ENCODE data around the gene CABLES2.
A peak's percentile ranks its signal among the peaks of the same experiment; 100 is the strongest.

The CABLES2 gene

DNA sequence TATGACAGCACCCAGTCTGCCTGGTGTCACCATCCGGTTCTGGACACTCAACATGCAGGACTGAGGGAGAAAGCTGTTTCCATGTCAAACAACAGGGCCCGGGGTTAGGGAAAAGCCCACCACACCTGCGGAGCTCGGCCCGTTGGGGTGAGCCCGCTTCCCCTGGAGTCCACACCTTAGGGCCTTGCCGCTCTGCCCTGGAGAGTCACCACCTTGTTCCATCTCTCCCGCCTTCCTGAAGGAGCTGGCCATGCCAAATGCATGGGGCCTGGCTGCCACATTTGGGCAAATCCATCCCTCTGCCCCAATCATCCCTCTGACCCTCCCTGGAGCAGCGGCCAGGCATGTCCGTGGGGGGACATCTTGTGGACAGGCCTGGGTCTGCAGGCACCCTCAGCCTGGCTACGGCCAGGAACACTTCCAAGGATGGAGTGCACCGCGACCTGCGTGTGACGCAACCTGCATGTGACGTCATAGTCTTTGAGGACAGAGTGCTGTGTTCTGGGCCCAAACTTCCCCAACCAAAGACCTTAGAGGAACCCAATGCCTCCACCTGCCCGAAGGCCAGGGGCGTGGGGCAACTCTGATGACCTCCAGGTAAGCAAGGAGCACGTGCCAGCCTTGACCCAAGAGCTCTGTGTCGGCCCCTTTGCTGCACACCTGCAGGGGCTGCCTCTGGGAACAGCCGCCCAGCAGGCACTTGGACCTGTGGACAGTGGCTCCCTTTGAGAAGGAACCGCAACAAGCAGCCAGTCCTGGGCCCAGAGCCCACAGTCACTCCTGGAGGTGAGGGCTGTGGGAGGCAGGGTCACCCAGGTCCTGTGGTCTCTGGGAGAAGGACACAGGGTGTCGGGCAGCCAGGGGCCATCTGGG lies 1.7 kb downstream of the CABLES2 start:
- DNase-seq (ENCODE audit: low read depth, low spot score) = peak; percentile 73

DNA sequence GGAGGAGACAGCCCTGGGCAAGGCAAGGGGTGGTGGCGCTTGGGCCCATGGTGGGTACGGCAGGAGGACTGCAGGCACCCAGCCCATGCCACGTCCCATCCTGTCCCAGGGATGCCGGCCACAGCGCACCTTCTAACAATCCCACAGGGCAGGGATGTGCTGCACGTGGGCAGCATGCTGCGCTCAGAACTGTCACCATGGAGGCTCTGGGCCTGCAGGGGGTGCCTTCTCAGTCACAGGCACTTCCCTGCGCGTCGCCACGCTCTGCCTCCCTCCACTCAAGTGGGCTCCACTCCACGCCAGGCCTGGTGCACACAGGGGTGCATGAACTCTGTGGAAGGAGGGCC lies 2.4 kb downstream of the CABLES2 start:
- DNase-seq (ENCODE audit: low read depth, low spot score) = no peak

DNA sequence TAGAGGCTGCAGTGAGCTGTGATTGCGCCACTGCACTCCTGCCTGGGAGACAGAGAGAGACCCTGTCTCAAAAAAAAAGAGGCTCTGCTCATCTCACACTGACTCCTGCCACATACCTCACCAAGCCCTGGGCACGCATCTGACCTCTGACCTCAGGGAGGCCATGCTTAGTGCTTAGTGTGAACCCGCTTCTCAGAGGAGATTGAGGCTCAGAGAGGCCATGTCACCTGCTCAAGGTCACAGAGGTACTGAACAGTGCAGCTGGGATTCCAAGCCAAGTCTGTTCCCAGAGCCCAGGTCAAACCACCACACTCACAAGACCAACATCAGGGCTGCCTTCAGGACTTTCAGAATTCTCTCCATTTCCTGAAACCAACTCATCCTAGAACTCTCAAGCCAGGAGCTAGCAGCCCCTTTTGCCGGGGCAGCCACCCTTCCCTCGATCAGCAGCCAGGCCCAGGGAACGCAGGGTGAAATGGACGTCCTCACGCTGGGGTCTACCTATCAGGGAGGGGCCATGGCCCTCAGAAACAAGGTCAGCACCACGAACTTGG lies 2.9 kb downstream of the CABLES2 start:
- DNase-seq (ENCODE audit: low read depth, low spot score) = no peak

DNA sequence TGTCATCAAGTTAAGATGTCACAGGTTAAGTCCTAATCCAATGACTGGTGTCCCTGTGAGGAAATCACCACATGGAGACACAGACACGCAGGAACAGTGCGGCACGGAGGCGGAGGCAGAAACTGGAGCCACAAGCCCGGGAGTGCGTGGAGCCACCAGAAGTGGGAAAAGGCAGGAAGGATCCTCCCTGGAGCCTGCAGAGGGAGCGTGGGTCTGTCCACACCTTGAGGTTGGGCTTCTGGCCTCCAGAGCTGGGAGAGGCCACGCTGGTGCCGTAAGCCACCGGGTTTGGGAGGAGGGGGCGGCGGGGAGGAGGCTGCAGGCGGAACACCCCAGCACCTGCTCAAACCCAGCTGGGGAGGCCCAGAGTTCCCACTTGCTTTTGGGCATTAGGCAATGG lies 3.8 kb downstream of the CABLES2 start:
- no peak for DNase-seq (ENCODE audit: low read depth, low spot score)

DNA sequence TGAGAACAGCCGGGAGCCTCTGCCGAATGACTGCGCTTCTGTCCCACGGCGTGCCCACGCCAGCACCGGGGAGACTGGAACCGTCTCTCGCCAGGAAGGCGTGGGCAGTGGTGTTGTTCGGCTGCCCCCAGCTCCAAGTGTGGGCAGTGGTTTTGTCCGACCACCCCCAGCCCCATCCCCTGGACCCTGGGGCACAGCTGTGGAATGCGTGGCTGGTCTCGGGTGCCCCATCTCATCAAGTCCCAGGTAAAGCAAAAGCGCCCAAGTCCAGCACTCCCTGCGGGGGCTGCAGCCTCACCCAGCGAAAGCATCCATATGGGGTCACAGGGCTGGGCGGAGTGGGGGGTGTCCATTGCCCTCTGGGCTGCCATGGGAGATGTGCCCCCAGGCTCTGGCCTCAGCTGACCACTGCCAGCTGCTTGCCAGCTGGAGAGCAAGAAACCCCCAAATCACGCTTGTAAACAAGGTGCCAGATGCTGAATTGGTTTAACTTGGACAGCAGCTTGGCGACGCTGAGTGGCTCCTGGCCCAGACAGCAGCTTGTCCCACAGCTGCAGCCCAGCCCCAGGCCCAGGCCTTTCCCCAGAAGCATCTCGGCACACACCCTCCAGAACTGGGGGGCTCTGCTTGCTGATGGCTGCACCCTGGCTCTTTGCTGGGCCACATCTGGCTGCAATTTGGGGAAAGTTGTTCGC lies 4.5 kb downstream of the CABLES2 start:
- no peak for DNase-seq (ENCODE audit: low read depth, low spot score)

DNA sequence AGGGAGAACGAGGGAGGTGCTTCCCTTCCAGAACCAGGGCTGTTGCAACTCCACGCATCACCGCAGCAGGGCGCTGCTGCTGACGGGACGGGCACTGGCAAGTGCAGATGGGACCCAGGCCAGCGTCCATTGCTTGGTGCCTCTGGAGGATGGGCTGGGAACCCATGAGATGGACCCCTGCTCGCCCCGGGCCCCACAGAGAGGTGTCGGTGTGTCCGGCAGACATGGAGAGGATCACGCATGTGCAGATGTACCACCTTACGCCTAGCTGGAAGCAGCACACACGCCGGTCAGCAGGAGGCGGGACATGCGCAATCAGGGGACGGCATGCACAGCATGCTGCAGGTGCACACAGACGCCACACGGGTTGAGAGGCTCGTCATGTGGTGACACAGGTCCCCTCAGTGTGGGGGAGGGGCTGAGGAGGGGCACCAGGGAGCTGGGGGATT lies 5.7 kb downstream of the CABLES2 start:
- DNase-seq (ENCODE audit: low read depth, low spot score) = peak; percentile 66

DNA sequence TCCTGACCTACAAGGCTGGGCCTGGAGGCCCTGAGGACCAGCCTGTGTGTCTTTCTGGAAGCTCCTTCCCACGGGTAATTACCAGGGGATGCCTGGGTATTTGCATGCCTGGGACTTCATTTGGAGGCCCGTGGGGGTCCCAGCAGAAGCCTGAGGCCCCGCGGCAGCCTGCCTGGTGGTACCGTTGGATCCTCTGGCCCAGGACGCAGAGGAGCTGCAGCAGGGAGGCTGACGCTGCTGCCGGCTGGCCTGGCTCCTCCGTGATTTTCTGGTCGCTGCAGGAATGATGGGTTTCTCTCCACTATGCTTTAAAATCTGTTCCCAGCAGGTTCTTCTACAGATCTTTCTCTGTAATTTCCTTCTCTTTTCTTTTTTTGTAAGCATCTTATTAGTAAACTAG lies 6.5 kb downstream of the CABLES2 start:
- no peak for DNase-seq (ENCODE audit: low read depth, low spot score)

DNA sequence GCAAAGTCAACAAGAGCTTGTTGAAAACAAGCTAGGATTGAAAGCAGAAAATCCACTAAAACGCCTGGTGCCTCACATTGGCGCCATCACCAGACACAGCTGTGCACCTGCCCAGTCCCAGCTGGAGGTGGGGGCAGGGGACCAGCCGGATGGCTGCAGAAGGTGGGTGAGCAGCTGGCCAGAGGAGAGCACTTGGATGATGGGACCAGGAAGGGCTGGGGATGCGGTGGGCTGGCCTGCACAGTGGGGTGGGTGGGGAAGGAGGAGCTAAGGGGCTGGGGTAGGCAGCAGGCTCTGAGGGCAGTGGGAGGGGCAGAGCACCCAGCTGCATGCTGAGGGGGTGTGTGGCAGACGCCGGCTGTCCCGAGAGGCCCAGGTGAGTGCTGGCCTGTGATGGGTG lies 7.1 kb downstream of the CABLES2 start:
- DNase-seq (ENCODE audit: low read depth, low spot score) = no peak

DNA sequence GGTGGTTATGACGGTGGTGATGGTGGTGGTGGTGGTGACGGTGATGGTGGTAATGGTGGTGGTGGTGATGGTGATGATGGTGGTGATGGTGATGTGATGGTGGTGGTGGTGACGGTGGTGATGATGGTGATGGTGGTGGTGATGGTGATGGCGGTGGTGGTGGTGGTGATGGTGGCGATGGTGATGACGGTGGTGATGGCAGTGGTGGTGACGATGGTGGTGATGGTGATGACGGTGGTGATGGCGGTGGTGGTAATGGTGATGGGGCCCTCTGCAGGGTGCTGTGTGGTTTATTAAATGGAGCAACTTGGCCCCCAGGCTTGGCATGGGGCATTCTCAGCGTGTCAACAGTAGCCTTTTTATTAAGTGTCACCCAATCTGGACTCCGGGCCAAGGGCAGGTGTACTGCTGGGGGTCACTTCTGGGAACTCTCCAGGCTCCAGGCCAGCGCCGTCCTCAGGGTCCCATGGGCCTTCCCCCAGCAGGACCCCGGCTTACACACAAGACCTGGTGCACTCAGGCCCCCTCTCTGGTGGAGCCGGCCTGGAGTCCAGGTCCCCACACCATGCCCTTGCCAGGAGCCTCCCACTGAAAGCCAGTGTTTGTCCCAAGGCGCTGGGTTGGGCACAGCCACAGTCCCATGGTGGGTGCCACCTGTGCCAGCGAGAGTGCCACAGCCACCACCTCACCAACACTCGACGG lies 8.8 kb downstream of the CABLES2 start:
- no peak for DNase-seq (ENCODE audit: low read depth, low spot score)

DNA sequence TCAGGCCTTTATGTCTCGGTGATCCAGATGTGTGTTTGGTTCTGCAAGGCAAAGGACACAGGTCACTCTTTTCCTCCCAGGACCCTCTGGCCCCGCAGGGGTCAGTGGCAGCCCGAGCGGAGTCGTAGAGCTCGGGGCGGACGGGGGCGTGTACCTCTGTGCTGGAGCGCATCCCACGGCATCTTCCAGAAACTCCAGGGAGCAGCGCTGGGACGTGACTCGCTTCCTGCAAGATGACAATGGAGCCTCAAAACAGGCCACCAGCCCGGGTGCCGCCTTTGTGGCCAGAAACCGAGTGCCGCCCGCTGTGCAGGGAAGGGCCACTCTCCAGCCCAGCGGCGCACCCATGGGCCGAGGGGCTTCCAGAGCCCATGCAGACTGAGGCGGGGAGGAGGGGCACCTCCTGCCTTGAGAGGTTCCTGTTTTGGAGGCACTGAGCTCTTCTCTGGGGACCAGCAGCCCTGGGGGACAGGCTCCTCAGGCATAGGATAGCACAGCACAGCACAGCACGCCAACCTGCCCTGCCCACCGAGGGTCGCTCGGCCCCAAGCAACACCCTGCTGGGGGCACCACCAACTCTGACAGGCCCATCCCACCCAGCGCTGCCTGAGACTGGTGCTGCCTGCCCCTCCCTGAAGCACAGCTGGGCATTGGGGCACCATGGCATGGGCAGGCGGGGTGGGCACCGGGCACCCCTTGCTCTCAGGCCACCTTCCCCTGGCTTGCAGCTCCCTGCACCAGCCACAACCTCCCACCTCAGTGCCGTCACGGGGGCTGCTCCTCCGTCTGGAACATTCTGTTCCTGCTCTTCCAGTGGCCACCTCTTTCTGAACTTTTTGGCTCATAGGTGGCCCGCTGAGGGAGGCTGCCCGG lies 10.5 kb downstream of the CABLES2 start:
- no peak for DNase-seq (ENCODE audit: low read depth, low spot score)

DNA sequence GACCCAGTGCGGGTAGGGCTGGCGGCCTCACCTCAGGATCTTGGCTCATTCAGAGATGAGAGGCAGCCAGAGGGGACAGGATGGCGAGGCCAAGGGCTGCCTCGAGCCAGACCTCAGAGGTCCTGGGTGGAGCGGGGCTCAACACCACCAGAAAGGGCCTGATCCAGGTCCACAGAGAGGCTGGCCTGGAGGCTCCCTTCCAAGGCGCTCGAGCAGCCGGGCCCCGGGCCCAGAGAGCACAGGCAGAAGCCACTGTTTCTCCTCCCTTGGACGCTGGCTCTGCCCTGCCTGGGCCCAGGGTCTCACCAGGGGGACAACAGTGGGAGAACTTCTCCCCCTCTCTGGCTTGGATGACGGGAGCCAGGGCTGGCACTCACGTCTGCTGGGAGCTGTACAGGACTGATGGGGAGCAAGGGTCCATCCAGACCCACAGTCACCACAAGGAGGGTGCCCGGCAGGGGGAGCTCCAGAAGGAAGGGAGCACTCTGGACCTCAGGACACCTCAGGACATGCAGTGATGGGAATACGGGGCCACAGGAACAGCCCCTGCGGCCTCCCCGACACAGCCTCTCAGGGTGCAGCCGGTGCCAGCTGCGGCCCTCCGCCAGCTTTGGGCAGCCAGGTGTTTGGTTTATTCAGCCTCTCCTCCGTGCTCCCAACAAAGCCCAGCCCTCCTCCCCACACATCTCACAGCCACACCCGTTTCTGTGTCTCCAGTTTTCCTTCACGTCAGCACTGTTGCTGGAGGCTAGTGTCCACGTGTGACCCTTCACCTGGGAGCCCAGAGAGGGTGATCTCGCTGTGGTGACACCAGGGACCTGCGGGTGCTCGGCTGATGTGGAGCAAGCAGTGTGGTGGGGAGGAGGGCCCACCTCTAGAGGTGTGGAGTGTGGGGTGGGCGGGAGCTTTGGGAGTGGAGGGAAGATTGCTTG lies 11.5 kb downstream of the CABLES2 start:
- DNase-seq (ENCODE audit: low read depth, low spot score) = no peak

DNA sequence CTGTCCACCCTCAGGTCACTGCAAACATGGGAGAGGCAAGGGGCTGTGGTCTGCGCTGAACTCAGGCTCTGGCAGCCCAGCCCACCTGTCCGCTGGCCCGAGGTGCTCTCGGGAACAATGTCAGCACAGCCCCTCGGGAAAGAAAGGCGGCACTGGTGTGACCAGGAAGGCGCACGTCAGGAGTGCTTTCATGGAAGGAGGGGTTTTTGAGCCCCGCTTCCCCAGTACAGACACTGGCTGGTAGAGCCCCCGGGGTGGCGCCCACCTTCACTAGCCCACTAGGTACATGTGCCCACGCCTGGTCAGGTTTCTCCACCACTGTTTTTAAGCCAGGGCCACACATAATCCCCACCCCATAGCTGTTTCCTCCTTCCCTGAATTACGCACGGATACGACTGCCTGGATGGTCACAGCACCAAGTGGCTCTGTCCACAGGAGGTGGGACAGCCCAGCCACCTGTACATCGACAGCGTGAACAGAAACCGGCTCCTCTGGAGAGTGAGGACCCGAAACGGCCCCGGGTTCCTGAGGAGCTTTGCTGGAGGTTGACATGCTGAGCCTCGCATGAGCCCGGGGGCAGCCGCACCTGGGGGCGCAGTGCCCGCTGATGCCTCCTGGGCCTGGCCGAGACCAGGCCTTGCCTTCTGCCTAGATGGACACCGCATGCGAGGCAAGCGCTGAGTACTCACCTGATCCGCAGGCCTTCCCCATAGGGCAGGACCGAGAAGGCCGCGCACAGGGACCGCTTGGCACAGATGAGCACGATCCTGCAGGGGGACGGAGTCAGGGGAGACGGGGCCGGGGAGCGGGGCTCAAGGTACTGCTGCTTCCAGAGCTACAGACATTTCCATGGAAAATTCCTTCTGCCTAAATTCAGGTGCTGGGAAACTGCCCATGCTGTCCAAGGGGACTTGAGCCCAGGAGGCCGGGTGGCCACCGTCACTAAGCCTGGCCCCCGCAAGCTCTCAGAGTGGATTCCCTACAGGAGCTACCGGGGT lies 12.5 kb downstream of the CABLES2 start:
- DNase-seq (ENCODE audit: low read depth, low spot score) = no peak

DNA sequence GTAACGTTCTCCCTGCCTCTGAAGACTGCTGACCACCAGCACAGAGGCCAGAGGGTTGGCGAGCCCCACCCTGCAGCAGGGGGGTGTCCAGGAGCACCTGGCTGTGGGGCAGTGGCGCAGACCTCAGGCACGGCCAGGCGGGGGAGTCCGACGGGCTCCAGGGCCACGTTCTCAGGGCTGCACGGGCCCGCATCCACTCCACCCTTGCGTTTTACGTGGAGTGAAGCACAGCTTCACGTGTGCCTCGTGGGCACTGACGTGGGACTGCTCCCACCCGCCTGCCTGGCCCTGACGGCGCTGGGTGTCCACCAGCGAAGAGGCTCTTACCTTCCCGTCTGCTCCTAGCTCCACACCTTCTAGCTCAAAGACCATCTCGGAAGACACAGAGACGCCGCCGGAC lies 13.3 kb downstream of the CABLES2 start:
- no peak for DNase-seq (ENCODE audit: low read depth, low spot score)

DNA sequence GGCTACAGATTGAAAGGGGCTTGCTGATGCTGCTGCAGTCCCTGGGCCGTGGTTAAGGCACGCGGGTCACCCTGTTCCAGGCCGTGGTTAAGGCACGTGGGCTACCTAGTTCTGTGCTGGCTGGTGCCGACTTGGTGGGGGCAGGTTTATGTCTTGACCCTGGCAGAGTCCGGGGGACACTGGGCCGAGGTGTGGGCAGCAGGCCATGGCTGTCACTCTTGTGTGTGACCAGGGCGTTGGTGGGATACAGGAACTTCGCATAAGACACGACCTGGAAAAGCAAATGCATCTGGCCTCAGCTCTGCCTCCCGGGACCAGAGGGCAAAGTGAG lies 13.8 kb downstream of the CABLES2 start:
- no peak for DNase-seq (ENCODE audit: low read depth, low spot score)

DNA sequence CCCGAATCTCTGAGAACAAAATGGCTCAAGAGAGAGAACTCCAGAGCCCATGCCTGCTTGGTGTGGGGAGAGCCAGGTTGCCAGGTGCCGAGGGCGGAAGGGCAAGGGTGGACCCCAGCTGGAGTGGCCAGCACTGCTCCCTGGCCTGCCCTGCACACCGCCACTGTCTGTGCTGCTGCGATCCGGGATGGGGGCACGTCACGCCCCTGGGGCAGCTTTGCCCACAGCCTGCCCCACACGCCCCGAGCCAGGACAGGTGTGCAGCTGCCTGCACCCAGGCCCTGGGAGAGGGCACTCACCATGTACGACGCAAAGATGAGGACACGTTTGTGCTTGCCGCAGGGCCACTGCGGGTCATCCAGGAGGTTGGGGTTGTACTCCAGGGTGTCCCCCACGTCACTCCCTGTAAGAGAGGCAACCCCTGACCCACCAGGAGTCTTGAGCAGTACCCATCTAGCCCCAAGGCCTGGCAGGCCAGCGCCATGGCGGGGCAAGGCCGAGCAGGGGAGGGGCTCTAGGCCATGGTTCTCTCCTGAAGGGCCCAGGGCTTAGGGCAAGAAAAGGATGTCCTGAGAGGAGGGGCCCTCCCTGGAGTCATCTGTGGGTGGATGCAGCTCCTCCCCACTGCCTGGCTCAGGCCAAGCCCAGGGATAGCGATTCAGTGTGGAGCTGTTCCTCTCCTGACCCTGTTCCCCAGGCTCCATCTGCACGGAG lies 14.3 kb downstream of the CABLES2 start:
- DNase-seq (ENCODE audit: low read depth, low spot score) = no peak

DNA sequence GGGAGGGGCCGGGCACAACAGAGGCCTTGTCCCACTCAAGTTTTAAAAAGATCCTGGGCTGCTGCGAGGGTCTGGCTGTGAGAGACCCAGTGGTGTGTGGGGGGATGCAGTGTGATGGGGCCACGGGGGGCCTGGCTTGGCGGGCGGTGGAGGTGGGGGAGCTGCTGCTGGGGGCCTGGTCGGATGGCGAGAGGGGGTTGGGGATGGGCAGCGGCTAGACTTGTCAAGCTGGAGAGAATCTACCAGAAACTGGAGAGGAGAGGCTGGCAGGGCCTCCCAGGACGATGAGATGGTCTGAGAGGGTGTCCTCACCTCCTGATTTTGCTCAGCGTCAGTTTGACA lies 15.0 kb downstream of the CABLES2 start:
- no peak for DNase-seq (ENCODE audit: low read depth, low spot score)

DNA sequence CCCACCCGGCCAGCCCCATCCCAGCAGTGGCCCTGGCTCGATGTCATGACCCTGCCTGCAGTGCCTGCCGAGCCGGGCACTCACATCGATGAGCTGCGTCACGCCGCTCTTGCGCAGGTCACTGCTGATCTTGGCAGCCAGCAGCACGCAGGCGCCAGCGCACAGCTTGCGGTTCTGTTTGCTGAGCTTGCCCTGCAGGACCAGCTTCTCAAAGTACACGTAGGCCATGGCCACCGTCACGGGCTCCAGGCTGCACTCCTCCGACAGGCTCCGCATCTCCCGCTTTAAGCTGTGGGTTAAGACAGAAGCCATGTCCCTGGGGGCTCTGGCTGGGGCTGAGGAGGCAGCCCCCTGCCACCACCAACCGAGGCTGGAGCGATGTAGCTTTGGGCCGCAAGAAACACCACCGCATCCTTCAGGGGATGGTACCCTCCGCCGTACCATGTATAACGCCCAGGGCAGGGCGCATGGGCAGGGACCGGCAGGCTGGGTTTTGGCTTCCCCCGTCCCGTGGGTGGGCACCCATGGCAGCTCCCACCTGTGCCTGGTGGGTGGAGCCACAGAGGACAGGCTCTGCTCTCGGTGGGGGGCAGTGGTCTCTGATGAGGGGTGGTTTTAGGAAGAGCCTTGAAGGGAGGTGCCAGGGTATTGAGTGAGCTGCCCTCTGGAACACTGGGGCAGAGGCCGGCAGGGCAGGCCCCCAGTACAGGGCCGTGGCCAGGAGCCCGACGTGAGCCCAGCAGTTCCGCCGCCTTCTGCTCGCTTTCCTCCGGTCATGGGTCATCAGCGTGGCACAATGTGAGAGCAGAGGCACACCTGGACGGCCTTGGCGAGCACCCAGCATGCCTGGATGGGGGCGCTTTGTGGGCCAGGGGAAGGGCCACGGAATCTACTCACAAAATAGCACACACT lies 15.7 kb downstream of the CABLES2 start:
- DNase-seq (ENCODE audit: low read depth, low spot score) = no peak

Data from ELF-1 (cell line).